ENCODE measurements around the gene SLC11A2.

SLC11A2 gene

DNA sequence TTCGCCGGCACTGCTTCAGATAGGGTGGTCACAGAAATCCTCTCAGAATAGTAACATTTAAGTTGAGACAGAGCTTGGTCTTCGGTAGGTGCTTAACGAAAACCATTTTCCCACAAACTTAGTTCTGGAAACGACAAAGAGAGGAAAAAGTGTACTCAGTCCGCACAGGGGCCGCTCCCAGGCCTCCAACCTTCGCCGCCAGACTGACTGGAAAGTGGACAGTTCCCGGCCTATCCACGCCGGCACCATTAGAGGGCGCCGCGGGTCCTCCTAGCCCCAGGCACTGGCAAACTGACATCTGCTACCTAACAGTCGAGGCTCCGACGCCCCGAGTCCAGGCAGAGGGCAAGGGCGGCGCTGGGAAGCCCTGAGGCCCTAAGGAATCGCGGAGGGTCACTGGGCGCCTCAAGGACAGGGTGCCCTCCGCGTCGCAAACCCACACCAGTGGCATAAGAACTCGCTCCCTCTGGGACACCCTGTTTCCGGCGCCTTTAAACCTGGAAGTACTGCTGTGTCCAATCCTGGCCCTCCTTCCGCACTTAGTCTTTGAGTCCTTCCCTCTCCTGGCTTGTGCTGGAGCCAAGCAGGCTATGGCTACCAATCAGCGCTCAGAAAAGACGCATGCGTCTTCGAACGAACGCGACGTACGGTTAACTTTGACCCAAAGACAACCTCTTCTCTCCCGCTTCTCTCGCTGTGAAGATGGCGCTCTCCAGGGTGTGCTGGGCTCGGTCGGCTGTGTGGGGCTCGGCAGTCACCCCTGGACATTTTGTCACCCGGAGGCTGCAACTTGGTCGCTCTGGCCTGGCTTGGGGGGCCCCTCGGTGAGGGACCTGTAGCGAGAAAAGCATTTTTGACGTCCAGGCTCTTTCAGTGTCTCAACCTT is 21.7 kb upstream of the SLC11A2 start, which contains the start of gene LETMD1:
TSS of gene LETMD1 (plus strand) at position 673 of the 886 bp plus-strand sequence. CDS start at position 703, 30 bp downstream.
- TF ChIP-seq, protein P1, sequence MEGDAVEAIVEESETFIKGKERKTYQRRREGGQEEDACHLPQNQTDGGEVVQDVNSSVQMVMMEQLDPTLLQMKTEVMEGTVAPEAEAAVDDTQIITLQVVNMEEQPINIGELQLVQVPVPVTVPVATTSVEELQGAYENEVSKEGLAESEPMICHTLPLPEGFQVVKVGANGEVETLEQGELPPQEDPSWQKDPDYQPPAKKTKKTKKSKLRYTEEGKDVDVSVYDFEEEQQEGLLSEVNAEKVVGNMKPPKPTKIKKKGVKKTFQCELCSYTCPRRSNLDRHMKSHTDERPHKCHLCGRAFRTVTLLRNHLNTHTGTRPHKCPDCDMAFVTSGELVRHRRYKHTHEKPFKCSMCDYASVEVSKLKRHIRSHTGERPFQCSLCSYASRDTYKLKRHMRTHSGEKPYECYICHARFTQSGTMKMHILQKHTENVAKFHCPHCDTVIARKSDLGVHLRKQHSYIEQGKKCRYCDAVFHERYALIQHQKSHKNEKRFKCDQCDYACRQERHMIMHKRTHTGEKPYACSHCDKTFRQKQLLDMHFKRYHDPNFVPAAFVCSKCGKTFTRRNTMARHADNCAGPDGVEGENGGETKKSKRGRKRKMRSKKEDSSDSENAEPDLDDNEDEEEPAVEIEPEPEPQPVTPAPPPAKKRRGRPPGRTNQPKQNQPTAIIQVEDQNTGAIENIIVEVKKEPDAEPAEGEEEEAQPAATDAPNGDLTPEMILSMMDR (IDR thresholded peaks at IDR 0.05; ENCODE audit: low read depth, low read length) = peak; percentile 94
- DNase-seq (ENCODE audit: extremely low read depth, low read depth) = peak; percentile 94

- DNase-seq (ENCODE audit: extremely low read depth, low read depth) = no peak
- TF ChIP-seq, protein P1 (IDR thresholded peaks at IDR 0.05; ENCODE audit: low read depth, low read length) = no peak
These were observed 10.1 kb upstream of the SLC11A2 start for GRCh38 chr12:51036279-51036678.

- no peak for DNase-seq (ENCODE audit: extremely low read depth, low read depth)
- TF ChIP-seq, protein P1 (IDR thresholded peaks at IDR 0.05; ENCODE audit: low read depth, low read length) = no peak
These were observed 7.4 kb upstream of the SLC11A2 start for GRCh38 chr12:51033457-51034089.

- no peak for DNase-seq (ENCODE audit: extremely low read depth, low read depth)
- TF ChIP-seq, protein P1 (IDR thresholded peaks at IDR 0.05; ENCODE audit: low read depth, low read length) = no peak
These were observed 6.9 kb upstream of the SLC11A2 start for GRCh38 chr12:51033048-51033447.

- TF ChIP-seq, protein P1 (IDR thresholded peaks at IDR 0.05; ENCODE audit: low read depth, low read length) = no peak
- DNase-seq (ENCODE audit: extremely low read depth, low read depth) = no peak
These were observed 2.6 kb upstream of the SLC11A2 start for GRCh38 chr12:51028813-51029150.

GRCh38 chr12:51028126-51028812 is 2.1 kb upstream of the SLC11A2 start:
- DNase-seq (ENCODE audit: extremely low read depth, low read depth) = no peak
- TF ChIP-seq, protein P1 (IDR thresholded peaks at IDR 0.05; ENCODE audit: low read depth, low read length) = peak; percentile 28
